Globus pallidus (tissue), 1 donor: Measurements from ENCODE around the gene RFX2.
A peak's percentile ranks its signal among the peaks of the same experiment; 100 is the strongest.
"Not testable (repeated sequence)": the region's sequence is repeated elsewhere in the genome, so short reads cannot be mapped to it uniquely, and the experiment has no call there.

ENCODE experiments used
- DNase-seq: peaks from one replicate; pipeline ENCODE4 v3.0.0-alpha.2; 2015; ENCODE audit warnings: low spot score

The RFX2 gene

GRCh38 chr19:6074709-6075403, 35.4 kb downstream of the RFX2 start:
- DNase-seq, result no peak

GRCh38 chr19:6073858-6074708, 36.2 kb downstream of the RFX2 start:
- no peak for DNase-seq

GRCh38 chr19:6073233-6073632, 37.1 kb downstream of the RFX2 start:
- not testable (repeated sequence) for DNase-seq

GRCh38 chr19:6071875-6072274, 38.4 kb downstream of the RFX2 start:
- DNase-seq, result no peak

GRCh38 chr19:6070720-6071485, 39.4 kb downstream of the RFX2 start:
- no peak for DNase-seq

GRCh38 chr19:6070207-6070681, 40.1 kb downstream of the RFX2 start:
- no peak for DNase-seq

- no peak for DNase-seq
Measured at GRCh38 chr19:6069268-6069791, 41.0 kb downstream of the RFX2 start.

GRCh38 chr19:6068711-6069110, 41.6 kb downstream of the RFX2 start:
- DNase-seq, result no peak

- DNase-seq, result no peak
Measured at GRCh38 chr19:6067975-6068374, 42.3 kb downstream of the RFX2 start.

- DNase-seq, result peak; percentile 47
Measured at GRCh38 chr19:6066661-6067646, 43.3 kb downstream of the RFX2 start.

- no peak for DNase-seq
Measured at GRCh38 chr19:6065685-6066374, 44.5 kb downstream of the RFX2 start.

GRCh38 chr19:6064336-6065073, 45.8 kb downstream of the RFX2 start:
- no peak for DNase-seq

GRCh38 chr19:6063576-6064335, 46.5 kb downstream of the RFX2 start:
- DNase-seq, result no peak

GRCh38 chr19:6062961-6063575, 47.2 kb downstream of the RFX2 start:
- DNase-seq, result no peak

GRCh38 chr19:6062274-6062673, 48.0 kb downstream of the RFX2 start:
- no peak for DNase-seq

- no peak for DNase-seq
Measured at GRCh38 chr19:6061376-6062130, 48.7 kb downstream of the RFX2 start.

- no peak for DNase-seq
Measured at GRCh38 chr19:6060600-6061375, 49.5 kb downstream of the RFX2 start.
